Measurements from ENCODE around the gene OPN3.

Gene OPN3

DNA sequence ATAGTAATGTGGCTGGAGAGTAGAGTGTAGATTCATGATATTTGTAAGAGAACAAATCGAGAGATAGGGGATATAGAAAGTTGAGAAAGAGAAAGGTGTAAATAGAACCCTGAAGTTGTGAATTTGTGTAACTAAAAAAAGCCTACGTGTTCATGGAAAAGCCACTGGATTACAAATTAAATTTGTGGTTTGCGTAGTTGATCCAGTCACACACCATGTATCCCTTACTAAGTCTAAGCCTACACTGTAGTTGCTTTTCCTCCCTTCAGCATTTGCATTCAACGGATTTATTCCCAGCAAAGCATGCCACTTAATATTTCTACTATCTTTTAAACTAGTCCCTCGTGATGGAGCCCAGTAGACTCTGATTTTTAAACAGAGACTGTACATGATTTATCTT is 83.1 kb downstream of the OPN3 start:
- TF ChIP-seq GATA2 (IDR thresholded peaks at IDR 0.05; ENCODE audit: low read depth, low read length) (no peak), GATA3 (IDR thresholded peaks at IDR 0.05; ENCODE audit: low read depth, low read length) (no peak)

DNA sequence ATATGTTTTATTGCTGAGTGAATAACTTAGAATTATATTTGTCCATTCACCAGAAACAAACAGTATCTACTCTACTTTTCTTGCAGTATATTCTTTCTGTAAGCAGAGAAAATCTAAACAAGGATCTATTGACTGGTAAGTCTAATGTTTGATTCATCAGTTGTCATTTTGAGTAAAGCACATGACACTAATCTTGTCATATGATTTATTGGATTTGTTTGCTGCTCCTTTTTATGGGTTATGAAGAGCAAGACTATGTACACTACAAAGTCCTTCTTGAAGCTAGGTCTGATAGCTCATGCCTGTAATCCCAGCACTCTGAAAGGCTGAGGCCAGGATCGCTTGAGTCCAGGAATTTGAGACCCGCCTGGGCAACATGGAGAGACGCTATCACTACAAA is 84.6 kb downstream of the OPN3 start:
- TF ChIP-seq GATA2 (IDR thresholded peaks at IDR 0.05; ENCODE audit: low read depth, low read length) (no peak), GATA3 (IDR thresholded peaks at IDR 0.05; ENCODE audit: low read depth, low read length) (no peak)

DNA sequence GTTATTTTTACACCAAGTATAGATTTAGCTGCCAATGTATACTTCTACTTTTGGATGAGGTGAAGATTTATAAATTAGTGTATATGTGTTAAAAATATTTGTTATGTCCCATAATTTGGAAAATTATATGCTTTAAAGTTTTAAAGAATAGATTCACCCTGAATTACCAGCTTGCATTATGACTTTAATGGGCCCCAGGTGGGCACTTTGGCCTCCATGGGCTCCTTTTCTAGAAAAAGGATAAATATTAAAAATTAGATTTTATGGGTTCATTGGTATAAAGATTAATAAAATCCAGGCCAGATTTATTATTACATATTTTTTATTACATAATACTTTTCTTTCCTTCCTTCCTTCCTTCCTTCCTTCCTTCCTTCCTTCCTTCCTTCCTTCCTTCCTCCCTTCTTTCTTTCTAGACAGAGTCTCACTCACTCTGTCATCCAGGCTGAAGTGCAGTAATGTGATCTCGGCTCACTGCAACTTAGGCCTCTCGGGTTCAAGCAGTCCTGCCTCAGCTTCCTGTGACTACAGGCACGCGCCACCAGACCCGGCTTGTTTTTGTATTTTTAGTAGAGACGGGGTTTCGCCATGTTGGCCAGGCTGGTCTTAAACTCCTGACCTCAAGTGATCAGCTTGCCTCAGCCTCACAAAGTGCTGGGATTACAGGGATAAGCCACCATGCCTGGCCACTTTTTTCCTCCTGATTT is 86.1 kb downstream of the OPN3 start:
- no peak for TF ChIP-seq GATA2 (IDR thresholded peaks at IDR 0.05; ENCODE audit: low read depth, low read length)
- TF ChIP-seq GATA3 (IDR thresholded peaks at IDR 0.05; ENCODE audit: low read depth, low read length): no peak

DNA sequence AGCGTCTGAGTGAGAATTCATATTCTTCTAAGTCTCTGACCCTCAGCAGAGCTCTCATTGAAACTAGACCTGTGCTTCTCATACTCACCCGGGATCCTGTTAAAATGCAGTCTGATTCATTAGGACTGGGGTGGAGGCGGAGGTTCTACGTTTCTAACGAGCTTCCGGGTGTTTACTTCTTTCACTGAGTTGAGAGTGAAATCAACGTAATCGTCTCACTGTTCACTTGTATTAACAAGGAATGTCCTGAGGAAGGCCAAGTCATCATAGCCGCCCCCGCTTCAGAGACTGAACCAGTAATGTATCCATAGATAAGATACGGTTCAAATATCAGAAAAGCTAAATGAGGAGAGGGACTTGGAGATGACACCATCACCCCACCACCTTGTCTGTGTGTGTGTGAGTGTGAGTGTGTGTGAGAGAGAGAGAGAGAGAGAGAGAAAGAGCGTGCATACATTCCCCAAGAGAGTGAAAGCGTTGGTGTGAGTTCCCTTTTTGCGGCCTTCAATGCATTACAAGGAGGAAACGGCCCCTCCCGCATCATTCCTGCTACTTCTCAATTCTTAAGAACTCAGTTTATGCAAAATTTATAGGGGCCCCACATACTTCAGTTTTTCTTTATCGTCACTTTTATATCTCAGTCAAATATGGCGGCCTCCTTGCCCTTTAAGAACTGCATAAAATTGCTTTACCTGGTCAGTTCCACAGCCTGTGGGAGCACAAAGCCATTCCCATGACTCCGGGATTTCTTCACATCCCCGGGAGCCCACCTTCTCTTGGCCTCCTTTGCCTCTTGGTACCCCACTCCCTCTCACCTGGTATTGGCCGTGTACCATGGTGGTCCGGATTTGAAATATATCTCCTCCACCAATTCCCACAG is 88.2 kb downstream of the OPN3 start:
- TF ChIP-seq GATA3 (IDR thresholded peaks at IDR 0.05; ENCODE audit: low read depth, low read length): no peak
- no peak for TF ChIP-seq GATA2 (IDR thresholded peaks at IDR 0.05; ENCODE audit: low read depth, low read length)

DNA sequence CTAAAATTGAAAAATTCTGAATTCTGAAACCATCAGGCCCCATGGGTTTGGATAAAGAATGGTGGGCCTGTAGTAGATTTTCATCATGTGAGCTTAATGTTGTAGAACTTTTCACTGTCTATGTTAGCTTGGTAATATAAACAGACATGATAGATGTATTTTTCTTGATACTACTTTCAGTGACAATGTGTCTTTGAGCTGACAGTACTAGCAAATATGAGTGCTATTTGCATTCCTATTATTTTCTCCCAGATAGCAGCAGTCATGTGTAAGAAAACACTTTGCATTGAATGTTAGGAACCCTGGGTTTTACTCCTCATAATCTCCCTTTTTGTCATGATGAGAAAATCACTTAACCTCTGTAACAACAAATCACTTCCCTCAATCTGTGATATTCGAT is 89.9 kb downstream of the OPN3 start:
- TF ChIP-seq GATA2 (IDR thresholded peaks at IDR 0.05; ENCODE audit: low read depth, low read length) (no peak), GATA3 (IDR thresholded peaks at IDR 0.05; ENCODE audit: low read depth, low read length) (no peak)

- TF ChIP-seq GATA2 (IDR thresholded peaks at IDR 0.05; ENCODE audit: low read depth, low read length) (no peak), GATA3 (IDR thresholded peaks at IDR 0.05; ENCODE audit: low read depth, low read length) (no peak)
These were observed 92.2 kb downstream of the OPN3 start for GRCh38 chr1:241548008-241548407.

All from SH-SY5Y (cell line).